ENCODE measurements around the gene KSR2. TPM values are rescaled to one million over a fixed set of nuclear protein-coding genes. Genes with fewer than 3 reads are reported as not detected.

KSR2 gene
- total RNA-seq, 4 donors from 2014 or later: 0.32 to 7.0 (median 0.60) TPM

DNA sequence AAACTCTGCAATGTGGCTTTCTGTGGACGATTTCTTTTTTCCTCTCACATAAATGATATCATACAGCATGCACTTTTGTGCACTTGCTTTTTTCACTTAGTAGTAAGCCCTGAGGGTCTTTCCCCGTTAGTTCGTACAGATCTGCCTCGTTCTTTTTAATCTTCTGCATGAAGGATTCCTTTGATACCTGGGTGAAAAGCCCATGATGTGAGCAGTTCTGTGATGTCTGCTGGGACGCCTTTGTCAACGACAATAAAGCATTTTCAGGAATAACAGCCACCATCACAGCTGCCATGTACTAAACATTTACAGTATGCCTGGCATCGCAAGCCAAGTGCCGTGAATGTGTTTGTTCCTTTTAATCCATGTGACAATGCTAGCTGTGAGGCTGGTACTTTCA, 99.2 kb downstream of the KSR2 start:
- no peaks in the 10 kb centered on the region for H3K4me1 ChIP-seq
- TF ChIP-seq POLR2A (IDR thresholded peaks at IDR 0.05): no peak
- no peak for TF ChIP-seq EP300 (IDR thresholded peaks at IDR 0.05; ENCODE audit: low read depth)
- TF ChIP-seq POLR2AphosphoS5 (IDR thresholded peaks at IDR 0.05): no peak
- TF ChIP-seq, protein P1, sequence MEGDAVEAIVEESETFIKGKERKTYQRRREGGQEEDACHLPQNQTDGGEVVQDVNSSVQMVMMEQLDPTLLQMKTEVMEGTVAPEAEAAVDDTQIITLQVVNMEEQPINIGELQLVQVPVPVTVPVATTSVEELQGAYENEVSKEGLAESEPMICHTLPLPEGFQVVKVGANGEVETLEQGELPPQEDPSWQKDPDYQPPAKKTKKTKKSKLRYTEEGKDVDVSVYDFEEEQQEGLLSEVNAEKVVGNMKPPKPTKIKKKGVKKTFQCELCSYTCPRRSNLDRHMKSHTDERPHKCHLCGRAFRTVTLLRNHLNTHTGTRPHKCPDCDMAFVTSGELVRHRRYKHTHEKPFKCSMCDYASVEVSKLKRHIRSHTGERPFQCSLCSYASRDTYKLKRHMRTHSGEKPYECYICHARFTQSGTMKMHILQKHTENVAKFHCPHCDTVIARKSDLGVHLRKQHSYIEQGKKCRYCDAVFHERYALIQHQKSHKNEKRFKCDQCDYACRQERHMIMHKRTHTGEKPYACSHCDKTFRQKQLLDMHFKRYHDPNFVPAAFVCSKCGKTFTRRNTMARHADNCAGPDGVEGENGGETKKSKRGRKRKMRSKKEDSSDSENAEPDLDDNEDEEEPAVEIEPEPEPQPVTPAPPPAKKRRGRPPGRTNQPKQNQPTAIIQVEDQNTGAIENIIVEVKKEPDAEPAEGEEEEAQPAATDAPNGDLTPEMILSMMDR (IDR thresholded peaks at IDR 0.05): no peak
- no peaks in the 10 kb centered on the region for H3K36me3 ChIP-seq
- no peak overlapping the region for H3K27ac ChIP-seq
- WGBS, 2 donors (ENCODE audit: low coverage in 1 of 2): 68 to 100% methylated on average over 1 to 8 of the region's 8 CpGs
- intact Hi-C loops (cut with DNase I; ENCODE audit: low total_unique reads) (no loop called here), in situ Hi-C loops (cut with MboI; ENCODE audit: low pct_ligation_motif_present in 1 of 4, low pct_unique_long_range_greater_than_20kb in 1 of 4, low sequenced_read_pairs in 3 of 4) (no loop called here)
- H3K4me3 ChIP-seq: no peak overlapping the region
- no peak for DNase-seq
- H3K9me3 ChIP-seq: no peaks in the 10 kb centered on the region
- no peaks in the 10 kb centered on the region for H3K27me3 ChIP-seq

DNA sequence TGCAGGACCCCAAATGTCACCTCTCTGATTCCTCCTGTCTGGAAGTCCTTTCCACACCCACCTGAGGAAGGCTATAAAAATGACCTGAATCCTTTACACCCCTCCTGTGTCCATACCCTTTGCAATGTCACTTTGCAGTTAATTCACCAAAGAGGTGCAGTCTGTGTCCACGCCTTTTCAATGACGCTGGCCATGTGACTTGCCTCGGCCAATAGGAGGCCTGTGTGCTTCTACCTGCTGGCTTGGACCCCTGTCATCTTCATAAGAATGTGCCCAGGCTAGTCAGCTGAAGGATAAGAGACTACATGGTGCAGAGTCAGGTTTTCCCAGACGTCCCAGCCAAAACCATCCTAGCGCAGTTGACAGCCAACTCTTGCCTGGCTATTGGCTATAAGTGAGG, 101.4 kb downstream of the KSR2 start:
- no peak for DNase-seq
- H3K27me3 ChIP-seq: no peaks in the 10 kb centered on the region
- H3K4me3 ChIP-seq: no peak overlapping the region
- no peak for TF ChIP-seq POLR2AphosphoS5 (IDR thresholded peaks at IDR 0.05)
- TF ChIP-seq, protein P1 (IDR thresholded peaks at IDR 0.05): no peak
- no peak for TF ChIP-seq POLR2A (IDR thresholded peaks at IDR 0.05)
- no peak for TF ChIP-seq EP300 (IDR thresholded peaks at IDR 0.05; ENCODE audit: low read depth)
- H3K4me1 ChIP-seq: no peaks in the 10 kb centered on the region
- no peaks in the 10 kb centered on the region for H3K9me3 ChIP-seq
- H3K27ac ChIP-seq: no peak overlapping the region
- 95% methylated on average over 4 of the region's 5 CpGs; no CpG with 5 or more reads in 1 of the 2 donors for WGBS, 2 donors (ENCODE audit: low coverage in 1 of 2)
- in situ Hi-C loops (cut with MboI; ENCODE audit: low pct_ligation_motif_present in 1 of 4, low pct_unique_long_range_greater_than_20kb in 1 of 4, low sequenced_read_pairs in 3 of 4) (no loop called here), intact Hi-C loops (cut with DNase I; ENCODE audit: low total_unique reads) (no loop called here)
- H3K36me3 ChIP-seq: no peaks in the 10 kb centered on the region

DNA sequence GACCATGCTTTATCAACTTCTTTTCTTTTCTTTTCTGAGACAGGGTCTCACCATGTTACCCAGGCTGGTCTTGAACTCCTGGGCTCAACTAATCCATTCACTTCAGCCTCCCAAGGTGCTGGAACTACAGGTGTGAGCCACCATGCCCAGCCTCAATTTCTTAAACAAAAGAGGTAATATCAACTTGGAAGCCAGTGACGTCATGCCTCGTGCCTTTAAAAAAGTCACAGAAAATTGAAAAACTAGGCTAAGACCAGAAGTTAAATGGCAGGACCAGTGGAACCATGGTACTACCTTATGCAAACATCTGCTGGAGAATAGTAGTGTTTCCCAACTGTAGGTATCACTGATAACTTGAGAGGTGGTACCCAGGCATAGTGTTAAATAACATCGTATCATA, 103.3 kb downstream of the KSR2 start:
- 83 to 90% methylated on average over 3 of the region's 3 CpGs for WGBS, 2 donors (ENCODE audit: low coverage in 1 of 2)
- Histone ChIP-seq H3K4me1 (no peaks in the 10 kb centered on the region), H3K4me3 (no peak overlapping the region), H3K9me3 (no peaks in the 10 kb centered on the region), H3K27me3 (no peaks in the 10 kb centered on the region), H3K27ac (no peak overlapping the region), H3K36me3 (no peaks in the 10 kb centered on the region)
- TF ChIP-seq POLR2AphosphoS5 (IDR thresholded peaks at IDR 0.05): no peak
- TF ChIP-seq, protein P1 (IDR thresholded peaks at IDR 0.05): no peak
- TF ChIP-seq EP300 (IDR thresholded peaks at IDR 0.05; ENCODE audit: low read depth): no peak
- no peak for TF ChIP-seq POLR2A (IDR thresholded peaks at IDR 0.05)
- in situ Hi-C loops (cut with MboI; ENCODE audit: low pct_ligation_motif_present in 1 of 4, low pct_unique_long_range_greater_than_20kb in 1 of 4, low sequenced_read_pairs in 3 of 4) (no loop called here), intact Hi-C loops (cut with DNase I; ENCODE audit: low total_unique reads) (no loop called here)
- DNase-seq: no peak

DNA sequence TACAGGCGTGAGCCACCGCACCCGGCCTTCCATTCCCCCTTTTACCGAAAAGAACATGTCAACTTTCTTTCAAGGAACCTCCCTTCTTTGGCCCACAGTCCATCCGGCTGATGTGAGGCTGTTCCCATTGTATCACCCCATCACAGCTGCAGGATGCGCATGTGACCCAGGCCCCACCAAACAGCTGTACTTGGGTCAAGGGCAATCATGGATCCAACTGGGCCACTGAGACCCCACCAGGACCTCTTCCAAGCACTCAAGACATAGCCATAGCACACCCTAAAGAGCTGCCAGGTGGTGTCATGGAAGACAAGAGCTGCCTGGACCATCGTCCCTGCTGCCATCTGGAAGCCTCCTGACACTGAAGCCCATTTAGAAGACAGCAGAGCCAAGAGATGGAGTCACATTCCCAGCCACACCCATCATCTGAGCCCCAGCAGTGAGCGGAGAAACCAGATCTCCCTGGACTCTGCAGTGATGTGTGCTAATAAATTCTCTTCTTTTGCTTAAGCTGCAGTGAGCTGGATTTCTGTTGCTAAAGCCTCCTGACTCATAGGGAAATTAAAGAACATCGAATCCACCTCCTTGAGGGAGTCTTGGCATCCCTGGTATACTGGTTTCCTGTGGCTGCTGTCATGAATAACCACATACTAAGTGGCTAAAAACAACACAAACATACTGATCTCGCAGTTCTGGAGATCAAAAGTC, 105.6 kb downstream of the KSR2 start:
- no peak for DNase-seq
- intact Hi-C loops (cut with DNase I; ENCODE audit: low total_unique reads): no loop called here
- WGBS, 2 donors (ENCODE audit: low coverage in 1 of 2): 78 to 84% methylated on average over 4 to 10 of the region's 10 CpGs
- Histone ChIP-seq H3K27me3 (no peaks in the 10 kb centered on the region), H3K36me3 (no peaks in the 10 kb centered on the region), H3K4me1 (no peaks in the 10 kb centered on the region), H3K27ac (no peak overlapping the region), H3K9me3 (no peaks in the 10 kb centered on the region), H3K4me3 (no peak overlapping the region)
- in situ Hi-C loops (cut with MboI; ENCODE audit: low pct_ligation_motif_present in 1 of 4, low pct_unique_long_range_greater_than_20kb in 1 of 4, low sequenced_read_pairs in 3 of 4): no loop called here
- TF ChIP-seq, protein P1 (IDR thresholded peaks at IDR 0.05): no peak
- TF ChIP-seq POLR2AphosphoS5 (IDR thresholded peaks at IDR 0.05): no peak
- TF ChIP-seq POLR2A (IDR thresholded peaks at IDR 0.05): no peak
